Spinal cord (tissue), 10 donors: ENCODE data around the gene CRADD. TPM values are rescaled to one million over a fixed set of nuclear protein-coding genes. Genes with fewer than 3 reads are reported as not detected.

ENCODE experiments used
- DNase-seq, 6 donors: peaks; one replicate each; pipeline versions ENCODE4 v3.0.0 to v3.0.0-alpha.2; 2013 to 2015; ENCODE audit warnings: low spot score in 6 of 6, low read depth in 4 of 6
- H3K27ac ChIP-seq: one replicate; pipeline ENCODE4 v1.5.1; 2013; ENCODE audit warnings: low read depth, low read length, control low read depth
- H3K27me3 ChIP-seq: one replicate; pipeline ENCODE4 v1.6.1; 2013; ENCODE audit warnings: low read length; ENCODE audit not compliant: control insufficient read depth, insufficient read depth
- H3K36me3 ChIP-seq: one replicate; pipeline ENCODE4 v1.6.1; 2013; ENCODE audit warnings: low read length; ENCODE audit not compliant: control insufficient read depth, insufficient read depth
- H3K4me1 ChIP-seq: one replicate; pipeline ENCODE4 v1.6.1; 2013; ENCODE audit warnings: low read length; ENCODE audit not compliant: control insufficient read depth, insufficient read depth
- H3K4me3 ChIP-seq: one replicate; pipeline ENCODE4 v1.5.1; 2013; ENCODE audit warnings: low read depth, low read length, control low read depth
- H3K9me3 ChIP-seq: one replicate; pipeline ENCODE4 v1.6.1; 2013; ENCODE audit warnings: low read length; ENCODE audit not compliant: control insufficient read depth, insufficient read depth
- WGBS: methylation state at CpG from one replicate; pipeline ENCODE4 v1.1.5; 2013; ENCODE audit warnings: missing lambda C conversion rate; ENCODE audit not compliant: insufficient coverage; 5-methylcytosine and 5-hydroxymethylcytosine counted together
- polyA plus RNA-seq, 2 donors: library from polyadenylated mRNA; unstranded; fragments of 120-200 nt; gene quantifications; one replicate each; pipeline ENCODE4 v1.2.1, GENCODE V29; 2013; ENCODE audit not compliant: insufficient read length in 2 of 2
- total RNA-seq, 2 donors: library from RNA; depleted of rRNA in 1 of 2; stranded (reverse); fragments of 120-200 nt in 1 of 2; fragments of >200 nt in 1 of 2; gene quantifications; one replicate each; pipeline versions ENCODE4 v1.2.3 to v1.2.4, GENCODE V29; 2013 to 2014
- donor health status: healthy.

CRADD gene
- total and polyA plus RNA-seq, 4 donors: 11.2 to 19.9 (median 15.2) TPM

GRCh38 chr12:93725531-93725930, 48.4 kb downstream of the CRADD start:
- Histone ChIP-seq H3K4me1 (no peaks in the 10 kb centered on the region), H3K9me3 (no peaks in the 10 kb centered on the region), H3K27me3 (no peaks in the 10 kb centered on the region), H3K4me3 (no peak overlapping the region), H3K36me3 (no peaks in the 10 kb centered on the region), H3K27ac (no peak overlapping the region)
- DNase-seq: no peak

- Histone ChIP-seq H3K27me3 (no peaks in the 10 kb centered on the region), H3K4me1 (no peaks in the 10 kb centered on the region), H3K4me3 (no peak overlapping the region), H3K36me3 (no peaks in the 10 kb centered on the region), H3K9me3 (no peaks in the 10 kb centered on the region), H3K27ac (no peak overlapping the region)
- WGBS: 50% methylated on average over 3 of the region's 3 CpGs
- peak in 1 of 6 donors; percentile 27 for DNase-seq
Measured at GRCh38 chr12:93727195-93727811, 50.1 kb downstream of the CRADD start.

DNA sequence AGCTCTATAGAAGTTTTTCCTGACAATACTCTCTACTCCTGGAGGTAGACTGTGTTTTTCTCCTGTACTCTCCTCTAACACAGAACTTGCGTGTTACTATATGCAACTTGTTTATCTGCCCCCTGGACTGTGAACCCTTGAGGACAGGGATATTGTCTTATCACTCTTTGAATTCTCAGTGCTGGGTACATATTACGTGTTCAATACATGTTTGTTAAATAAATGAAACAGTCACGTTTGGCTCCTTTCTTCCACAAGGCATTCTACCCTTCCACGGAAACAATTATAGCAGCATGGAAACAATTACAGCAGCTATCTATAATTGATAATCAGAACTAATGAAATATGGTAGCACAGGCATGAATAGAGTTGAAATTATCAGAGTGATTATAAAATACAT, 50.7 kb downstream of the CRADD start:
- Histone ChIP-seq H3K4me1 (no peaks in the 10 kb centered on the region), H3K36me3 (no peaks in the 10 kb centered on the region), H3K4me3 (no peak overlapping the region), H3K27ac (no peak overlapping the region), H3K27me3 (no peaks in the 10 kb centered on the region), H3K9me3 (no peaks in the 10 kb centered on the region)
- DNase-seq: no peak
- WGBS: no CpG with 5 or more reads among the region's 4 CpGs

DNA sequence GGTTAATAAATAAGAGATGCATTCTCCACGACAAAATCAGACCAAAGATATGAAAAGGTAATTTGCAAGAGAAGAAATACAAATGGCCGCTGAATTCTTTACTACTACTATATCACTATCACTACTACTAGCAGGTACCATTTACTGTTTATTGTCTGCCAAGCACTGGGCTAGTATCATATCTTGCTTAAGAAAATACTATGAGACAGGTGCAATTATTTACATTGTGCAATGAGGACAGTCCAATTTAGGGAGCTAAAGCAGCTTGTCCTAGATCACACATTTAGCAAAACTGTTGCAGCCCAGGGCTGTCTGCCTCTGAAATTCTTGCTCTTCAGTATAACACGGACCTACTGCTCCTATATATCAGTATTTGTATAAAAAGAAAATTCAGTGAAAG, 52.8 kb downstream of the CRADD start:
- Histone ChIP-seq H3K4me1 (no peaks in the 10 kb centered on the region), H3K27me3 (no peaks in the 10 kb centered on the region), H3K36me3 (no peaks in the 10 kb centered on the region), H3K4me3 (no peak overlapping the region), H3K27ac (no peak overlapping the region), H3K9me3 (no peaks in the 10 kb centered on the region)
- no peak for DNase-seq
- WGBS: no CpG with 5 or more reads among the region's 3 CpGs

DNA sequence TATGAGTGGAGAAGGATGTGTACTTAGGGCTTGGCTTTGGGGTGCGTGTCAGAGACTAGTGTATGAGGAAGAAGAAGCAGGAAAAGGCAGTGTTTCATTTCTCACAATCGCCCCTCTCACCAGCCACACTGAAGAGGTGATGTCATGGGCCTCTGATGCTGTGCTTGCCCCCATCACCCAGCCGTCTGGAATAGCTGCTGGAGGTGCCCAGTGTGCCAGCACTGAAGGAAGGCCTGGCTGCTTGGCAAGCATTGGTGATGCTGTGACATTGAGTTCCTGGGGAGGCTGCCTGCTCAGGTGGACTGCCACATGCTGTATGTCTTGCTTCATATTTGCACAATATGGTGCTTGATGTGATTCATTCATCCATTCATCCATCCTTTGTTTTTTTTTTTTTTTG, 56.2 kb downstream of the CRADD start:
- Histone ChIP-seq H3K27ac (no peak overlapping the region), H3K27me3 (no peaks in the 10 kb centered on the region), H3K9me3 (no peaks in the 10 kb centered on the region), H3K36me3 (no peaks in the 10 kb centered on the region), H3K4me1 (peaks cover 7% of the 10 kb centered on the region), H3K4me3 (no peak overlapping the region)
- peak in 1 of 6 donors; percentile 21 for DNase-seq
- WGBS: no CpG with 5 or more reads among the region's 3 CpGs

GRCh38 chr12:93733928-93734327, 56.8 kb downstream of the CRADD start:
- peaks cover 8% of the 10 kb centered on the region for H3K4me1 ChIP-seq
- H3K27ac ChIP-seq: no peak overlapping the region
- WGBS: 98% methylated on average over 3 of the region's 5 CpGs
- H3K4me3 ChIP-seq: no peak overlapping the region
- no peaks in the 10 kb centered on the region for H3K36me3 ChIP-seq
- H3K27me3 ChIP-seq: no peaks in the 10 kb centered on the region
- no peaks in the 10 kb centered on the region for H3K9me3 ChIP-seq
- no peak for DNase-seq

- H3K4me3 ChIP-seq: no peak overlapping the region
- H3K36me3 ChIP-seq: no peaks in the 10 kb centered on the region
- H3K27ac ChIP-seq: no peak overlapping the region
- peaks cover 8% of the 10 kb centered on the region for H3K4me1 ChIP-seq
- no peaks in the 10 kb centered on the region for H3K9me3 ChIP-seq
- no peak for DNase-seq
- no peaks in the 10 kb centered on the region for H3K27me3 ChIP-seq
- 92% methylated on average over 2 of the region's 2 CpGs for WGBS
Measured at GRCh38 chr12:93734784-93735183, 57.6 kb downstream of the CRADD start.

DNA sequence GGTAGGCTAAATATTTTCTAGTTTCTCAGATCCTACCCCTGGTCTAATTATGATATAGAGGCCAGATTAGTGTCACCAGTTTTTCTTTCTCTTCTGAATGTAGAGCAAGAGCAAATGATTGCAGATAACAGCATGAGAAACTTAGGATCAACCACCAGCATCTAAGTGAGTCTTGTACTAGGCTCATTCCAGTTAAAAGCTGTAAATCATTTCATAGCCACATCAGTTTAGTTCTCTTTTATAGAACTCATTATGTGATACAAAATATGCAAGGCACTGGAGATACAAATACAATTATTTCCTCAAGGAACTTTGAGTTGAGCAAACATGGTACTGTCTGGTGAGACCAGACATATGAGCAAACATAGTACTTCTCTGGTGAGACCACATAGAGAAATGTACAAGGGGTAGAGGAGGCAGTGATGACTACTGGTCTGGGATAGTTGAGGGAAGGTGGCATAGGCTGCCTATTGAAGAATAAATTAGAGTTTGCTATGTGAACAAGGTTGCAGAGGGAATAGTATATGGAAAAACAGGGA, 59.5 kb downstream of the CRADD start:
- no peak for DNase-seq
- H3K36me3 ChIP-seq: no peaks in the 10 kb centered on the region
- no peak overlapping the region for H3K4me3 ChIP-seq
- H3K27ac ChIP-seq: no peak overlapping the region
- peaks cover 8% of the 10 kb centered on the region for H3K4me1 ChIP-seq
- no peaks in the 10 kb centered on the region for H3K27me3 ChIP-seq
- no peaks in the 10 kb centered on the region for H3K9me3 ChIP-seq

- no peak overlapping the region for H3K4me3 ChIP-seq
- H3K27me3 ChIP-seq: no peaks in the 10 kb centered on the region
- H3K27ac ChIP-seq: no peak overlapping the region
- DNase-seq: peak in 1 of 6 donors; percentile 89
- 45% methylated on average over 3 of the region's 5 CpGs for WGBS
- peaks cover 9% of the 10 kb centered on the region for H3K4me1 ChIP-seq
- H3K9me3 ChIP-seq: no peaks in the 10 kb centered on the region
- H3K36me3 ChIP-seq: no peaks in the 10 kb centered on the region
Measured at GRCh38 chr12:93737457-93738198, 60.5 kb downstream of the CRADD start.
